Tibial nerve (tissue), 3 donors: ENCODE measurements around the gene DLGAP3.

Experiments
- POLR2A ChIP-seq, 2 donors: fragments of 450-650 bp; IDR thresholded peaks; one replicate each; pipeline ENCODE4 v1.6.1; 2017; ENCODE audit warnings: antibody characterized with exemption in 2 of 2, mild to moderate bottlenecking in 2 of 2, moderate library complexity in 2 of 2
- TF ChIP-seq, protein P1 (sequence below), 5 experiments: fragments of 200-600 bp in 3 of 5; fragments of 450-650 bp in 2 of 5; sonication (generic) in 3 of 5; IDR thresholded peaks; one replicate each; pipeline ENCODE4 v1.5.1; 2016 to 2019; ENCODE audit warnings: antibody characterized with exemption in 5 of 5, mild to moderate bottlenecking in 3 of 5, moderate library complexity in 2 of 5

DNA sequence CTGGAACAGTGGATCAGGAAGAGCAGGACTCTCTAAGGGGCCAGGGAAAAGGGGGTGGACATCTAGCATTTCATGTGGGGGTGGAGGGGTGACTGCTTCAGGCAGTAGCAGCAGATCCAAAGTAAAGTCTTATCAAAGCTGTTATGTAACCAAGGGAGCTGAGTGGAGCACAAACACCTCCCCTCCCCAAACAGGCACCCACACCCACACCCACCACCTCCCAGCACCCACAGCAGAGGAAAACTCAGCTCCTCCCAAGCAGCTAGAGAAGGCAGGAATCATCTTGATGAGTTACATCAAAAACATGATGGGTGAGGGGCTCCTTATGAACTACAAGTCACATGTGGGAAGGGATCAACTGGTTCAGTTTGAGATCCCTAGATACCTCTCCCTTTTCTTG is 6.0 kb downstream of the DLGAP3 start:
- TF ChIP-seq, protein P1, sequence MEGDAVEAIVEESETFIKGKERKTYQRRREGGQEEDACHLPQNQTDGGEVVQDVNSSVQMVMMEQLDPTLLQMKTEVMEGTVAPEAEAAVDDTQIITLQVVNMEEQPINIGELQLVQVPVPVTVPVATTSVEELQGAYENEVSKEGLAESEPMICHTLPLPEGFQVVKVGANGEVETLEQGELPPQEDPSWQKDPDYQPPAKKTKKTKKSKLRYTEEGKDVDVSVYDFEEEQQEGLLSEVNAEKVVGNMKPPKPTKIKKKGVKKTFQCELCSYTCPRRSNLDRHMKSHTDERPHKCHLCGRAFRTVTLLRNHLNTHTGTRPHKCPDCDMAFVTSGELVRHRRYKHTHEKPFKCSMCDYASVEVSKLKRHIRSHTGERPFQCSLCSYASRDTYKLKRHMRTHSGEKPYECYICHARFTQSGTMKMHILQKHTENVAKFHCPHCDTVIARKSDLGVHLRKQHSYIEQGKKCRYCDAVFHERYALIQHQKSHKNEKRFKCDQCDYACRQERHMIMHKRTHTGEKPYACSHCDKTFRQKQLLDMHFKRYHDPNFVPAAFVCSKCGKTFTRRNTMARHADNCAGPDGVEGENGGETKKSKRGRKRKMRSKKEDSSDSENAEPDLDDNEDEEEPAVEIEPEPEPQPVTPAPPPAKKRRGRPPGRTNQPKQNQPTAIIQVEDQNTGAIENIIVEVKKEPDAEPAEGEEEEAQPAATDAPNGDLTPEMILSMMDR (IDR thresholded peaks at IDR 0.05): no peak
- TF ChIP-seq POLR2A (IDR thresholded peaks at IDR 0.05): no peak
